ENCODE data around the gene TBC1D8B. TPM values are rescaled to one million over a fixed set of nuclear protein-coding genes. Genes with fewer than 3 reads are reported as not detected.

TBC1D8B gene
- total RNA-seq, 2 experiments from 2014 or later: 0.82 to 0.88 TPM

GRCh38 chrX:106919932-106920452 lies 117.5 kb downstream of the TBC1D8B start, which contains the start of gene CLDN2:
CLDN2 (plus strand) TSS chrX:106920402; CDS start chrX:106928229, 7,827 bp downstream.
- intact Hi-C loops (cut with DNase I, micrococcal nuclease): no loop called here
- Mint-ChIP-seq H3K4me3 (no peak within 1 kb of the TSS), H3K27ac (no peak within 1 kb of the TSS)

GRCh38 chrX:106921637-106922036 lies 119.2 kb downstream of the TBC1D8B start:
- ATAC-seq: no peak
- Mint-ChIP-seq H3K36me3 (ENCODE audit: low read depth) (no peaks in the 10 kb centered on the region), H3K4me3 (no peak overlapping the region), H3K4me1 (peaks cover 17% of the 10 kb centered on the region), H3K27ac (no peak overlapping the region), H3K27me3 (no peaks in the 10 kb centered on the region), H3K9me3 (ENCODE audit: low read depth) (no peaks in the 10 kb centered on the region)
- ChIA-PET CTCF (interaction anchor here (0.6 to 1.2 kb wide), 2 partner anchors 9 to 123 kb away, joined by 3 to 5 read pairs; no protein-coding TSS in a partner anchor), POLR2A (no interaction called here)
- intact Hi-C loops (cut with DNase I, micrococcal nuclease): no loop called here
- DNase-seq: no peak

More at GRCh38 chrX:106919932-106920452, 117.5 kb downstream of the TBC1D8B start, which contains the start of gene CLDN2:
- POLR2A ChIA-PET: no interaction called here
- CTCF ChIA-PET: no interaction called here
- no peak for DNase-seq
- no peaks in the 10 kb centered on the region for H3K36me3 Mint-ChIP-seq (ENCODE audit: low read depth)
- no peaks in the 10 kb centered on the region for H3K9me3 Mint-ChIP-seq (ENCODE audit: low read depth)
- H3K4me1 Mint-ChIP-seq: peaks cover 17% of the 10 kb centered on the region
- peaks cover 2% of the 10 kb centered on the region for H3K27me3 Mint-ChIP-seq
- ATAC-seq: no peak

Other genes starting within 250 kb of the TBC1D8B start
- gene RADX, start 190.7 kb upstream of the TBC1D8B start, total RNA-seq: 10 to 100 TPM in 1 of 2 experiments, 1 to 10 TPM in 1; 9.3 to 14.7 TPM
- gene RNF128, start 76.0 kb upstream of the TBC1D8B start, total RNA-seq: not detected
- gene RIPPLY1, start 100.7 kb downstream of the TBC1D8B start, total RNA-seq: not detected
- gene CLDN2, start 117.7 kb downstream of the TBC1D8B start, total RNA-seq: not detected
- 1 to 10 TPM; 9.3 to 9.8 TPM for gene MORC4, start 197.5 kb downstream of the TBC1D8B start, total RNA-seq

All from activated CD4-positive, alpha-beta T cell treated with anti-CD3 and anti-CD28 coated beads for 36 hours (primary cell).